ENCODE data around the gene KDM4C.

The KDM4C gene

DNA sequence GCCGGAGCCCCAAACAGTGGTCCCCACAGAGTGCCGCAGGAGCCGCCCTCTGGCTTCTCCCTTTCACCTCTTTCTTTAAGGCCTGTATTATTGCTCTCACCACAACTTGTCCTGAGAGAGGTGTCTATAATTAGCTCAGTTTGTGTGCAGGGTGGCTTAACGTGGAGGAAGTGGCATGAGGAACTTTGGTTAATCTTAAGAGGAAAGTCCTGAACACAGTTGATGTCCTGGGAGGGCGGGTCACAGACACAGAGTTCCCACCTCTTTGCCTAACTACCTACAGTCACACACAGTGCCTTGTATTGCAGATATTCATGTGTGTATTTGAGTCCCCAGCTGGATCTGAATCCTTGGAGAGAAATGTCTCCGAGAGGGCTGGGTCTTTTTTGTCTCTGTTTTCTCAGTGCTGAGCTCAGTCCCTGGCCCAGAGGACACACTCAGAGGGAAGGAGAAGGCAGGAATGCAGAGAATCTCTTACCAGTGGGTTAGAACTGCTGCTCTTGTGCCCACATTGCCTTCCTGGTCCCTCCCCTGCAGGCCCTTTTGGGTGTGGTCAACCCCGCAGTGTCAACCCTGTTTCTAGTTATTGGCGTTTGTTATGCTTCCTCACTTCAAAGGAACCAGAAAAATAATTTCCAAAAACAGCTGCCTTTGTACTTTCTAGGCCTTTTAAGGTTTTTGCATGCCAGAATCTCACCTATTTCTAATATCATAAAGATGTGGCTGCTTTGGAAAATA lies 392.5 kb downstream of the KDM4C start:
- no peaks in the 10 kb centered on the region for H3K9me3 ChIP-seq

GRCh38 chr9:7153134-7153533 lies 395.4 kb downstream of the KDM4C start:
- Histone ChIP-seq H3K27ac (no peak overlapping the region), H3K9me3 (no peaks in the 10 kb centered on the region)
- TF ChIP-seq CTCF (IDR thresholded peaks at IDR 0.05): no peak

More for the DNA sequence above, 392.5 kb downstream of the KDM4C start:
- TF ChIP-seq CTCF (IDR thresholded peaks at IDR 0.05): no peak
- intact Hi-C loops (cut with DNase I; ENCODE audit: low total_unique reads): no loop called here
- Histone ChIP-seq H3K27me3 (no peaks in the 10 kb centered on the region), H3K4me1 (peaks cover 0 to 24% (median 11%) of the 10 kb centered on the region in 4 donors), H3K36me3 (peaks cover 0 to 14% (median 7%) of the 10 kb centered on the region in 3 donors), H3K27ac (no peak overlapping the region), H3K4me3 (no peak overlapping the region)
- no peak for DNase-seq

DNA sequence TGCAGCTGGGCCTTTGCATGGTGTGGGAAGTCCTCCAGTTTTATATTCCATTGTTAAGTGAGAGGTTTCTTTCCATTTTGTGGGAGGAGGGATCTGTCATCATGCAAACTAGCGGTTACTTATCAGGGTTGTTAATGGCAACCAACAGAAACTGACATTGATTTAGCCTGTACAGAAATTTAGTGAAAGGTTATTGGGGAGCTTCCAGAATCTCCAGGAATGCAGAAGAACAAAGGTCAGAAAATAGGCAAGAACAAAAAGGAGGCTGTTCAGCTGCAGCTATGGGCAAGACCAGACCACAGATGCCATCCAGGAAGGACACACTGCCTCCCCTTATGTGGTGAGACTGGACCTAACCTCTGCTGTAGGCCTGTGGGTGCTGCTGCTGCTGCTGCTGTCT lies 395.8 kb downstream of the KDM4C start:
- Histone ChIP-seq H3K9me3 (no peaks in the 10 kb centered on the region), H3K4me1 (no peaks in the 10 kb centered on the region), H3K27me3 (no peaks in the 10 kb centered on the region), H3K27ac (no peak overlapping the region), H3K36me3 (peaks cover 0 to 18% (median 7%) of the 10 kb centered on the region in 3 donors), H3K4me3 (no peak overlapping the region)
- TF ChIP-seq CTCF (IDR thresholded peaks at IDR 0.05): no peak
- intact Hi-C loops (cut with DNase I; ENCODE audit: low total_unique reads): no loop called here
- no peak for DNase-seq

More at GRCh38 chr9:7153134-7153533, 395.4 kb downstream of the KDM4C start:
- intact Hi-C loops (cut with DNase I; ENCODE audit: low total_unique reads): no loop called here
- Histone ChIP-seq H3K36me3 (peaks cover 0 to 18% (median 7%) of the 10 kb centered on the region in 3 donors), H3K4me1 (peaks cover 0 to 3% (median 0%) of the 10 kb centered on the region in 4 donors), H3K4me3 (no peak overlapping the region), H3K27me3 (no peaks in the 10 kb centered on the region)
- DNase-seq: no peak

- Histone ChIP-seq H3K9me3 (no peaks in the 10 kb centered on the region), H3K4me3 (no peak overlapping the region), H3K27ac (no peak overlapping the region), H3K4me1 (no peaks in the 10 kb centered on the region), H3K27me3 (no peaks in the 10 kb centered on the region), H3K36me3 (peaks cover 0 to 18% (median 7%) of the 10 kb centered on the region in 3 donors)
- no peak for DNase-seq
- TF ChIP-seq CTCF (IDR thresholded peaks at IDR 0.05): no peak
- intact Hi-C loops (cut with DNase I; ENCODE audit: low total_unique reads): no loop called here
Observed at GRCh38 chr9:7154003-7154619, 396.3 kb downstream of the KDM4C start.

DNA sequence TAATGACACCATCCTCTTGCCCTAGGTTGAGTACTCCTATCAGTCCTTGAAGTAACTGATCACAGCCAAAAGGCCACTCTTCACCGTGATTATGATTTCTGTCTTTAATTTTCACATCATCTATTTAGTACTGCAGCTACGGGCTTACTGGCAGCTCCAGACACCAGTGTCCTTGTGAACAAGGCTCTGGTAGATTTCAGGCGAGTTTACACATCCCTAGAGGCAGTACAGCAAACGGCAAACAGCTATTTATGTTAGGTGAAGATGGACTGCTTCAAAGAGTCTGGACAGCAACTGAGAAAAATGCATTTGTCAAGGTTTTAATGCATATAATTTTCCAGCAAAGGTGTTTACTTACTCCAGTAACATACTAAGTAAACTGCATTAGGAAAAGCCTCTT lies 396.9 kb downstream of the KDM4C start:
- TF ChIP-seq CTCF (IDR thresholded peaks at IDR 0.05): no peak
- Histone ChIP-seq H3K27ac (no peak overlapping the region), H3K4me3 (no peak overlapping the region), H3K27me3 (no peaks in the 10 kb centered on the region), H3K4me1 (no peaks in the 10 kb centered on the region), H3K9me3 (no peaks in the 10 kb centered on the region), H3K36me3 (peaks cover 0 to 18% (median 7%) of the 10 kb centered on the region in 3 donors)
- DNase-seq: no peak
- intact Hi-C loops (cut with DNase I; ENCODE audit: low total_unique reads): no loop called here
